T-helper 2 cell treated with Interferon-gamma antibody and Interleukin-4, amounts not matched to agents 5 μg/mL and 100 μg/mL, for 36 hours (primary cell): Measurements from ENCODE around the gene FGD4.
"Not testable (repeated sequence)": the region's sequence is repeated elsewhere in the genome, so short reads cannot be mapped to it uniquely, and the experiment has no call there.

ENCODE experiments used
- DNase-seq: peaks from one replicate; pipeline ENCODE4 v3.0.0; 2021; ENCODE audit warnings: low spot score
- H3K27ac Mint-ChIP-seq: one replicate; pipeline ENCODE4 v1.8.0; 2021; ENCODE audit warnings: mild to moderate bottlenecking, mixed read lengths
- H3K27me3 Mint-ChIP-seq: one replicate; pipeline ENCODE4 v1.8.0; 2021; ENCODE audit warnings: low read depth, mixed read lengths
- H3K36me3 Mint-ChIP-seq: one replicate; pipeline ENCODE4 v1.8.0; 2021; ENCODE audit warnings: low read depth, mixed read lengths
- H3K4me1 Mint-ChIP-seq: one replicate; pipeline ENCODE4 v1.8.0; 2021; ENCODE audit warnings: low read depth, mixed read lengths
- H3K4me3 Mint-ChIP-seq: one replicate; pipeline ENCODE4 v1.8.0; 2022; ENCODE audit warnings: mild to moderate bottlenecking, moderate library complexity, mixed read lengths
- H3K9me3 Mint-ChIP-seq: one replicate; pipeline ENCODE4 v1.8.0; 2021; ENCODE audit warnings: mixed read lengths

Gene FGD4

GRCh38 chr12:32501835-32502333 is 102.5 kb downstream of the FGD4 start:
- Mint-ChIP-seq H3K27me3 (peaks cover 3% of the 10 kb centered on the region), H3K9me3 (no peaks in the 10 kb centered on the region), H3K4me3 (no peak overlapping the region), H3K27ac (no peak overlapping the region), H3K4me1 (peaks cover 14% of the 10 kb centered on the region), H3K36me3 (no peaks in the 10 kb centered on the region)
- no peak for DNase-seq

- Mint-ChIP-seq H3K27ac (no peak overlapping the region), H3K4me1 (peaks cover 11% of the 10 kb centered on the region), H3K9me3 (no peaks in the 10 kb centered on the region), H3K4me3 (no peak overlapping the region), H3K36me3 (no peaks in the 10 kb centered on the region), H3K27me3 (peaks cover 3% of the 10 kb centered on the region)
- DNase-seq: no peak
Observed at GRCh38 chr12:32502693-32503502, 103.5 kb downstream of the FGD4 start.

GRCh38 chr12:32503730-32504129 is 104.4 kb downstream of the FGD4 start:
- Mint-ChIP-seq H3K4me3 (no peak overlapping the region), H3K27me3 (peaks cover 5% of the 10 kb centered on the region), H3K36me3 (no peaks in the 10 kb centered on the region), H3K27ac (no peak overlapping the region), H3K4me1 (peaks cover 7% of the 10 kb centered on the region), H3K9me3 (no peaks in the 10 kb centered on the region)
- DNase-seq: no peak

GRCh38 chr12:32504591-32504990 is 105.2 kb downstream of the FGD4 start:
- Mint-ChIP-seq H3K36me3 (no peaks in the 10 kb centered on the region), H3K4me1 (peaks cover 7% of the 10 kb centered on the region), H3K27ac (no peak overlapping the region), H3K9me3 (no peaks in the 10 kb centered on the region), H3K27me3 (peaks cover 7% of the 10 kb centered on the region), H3K4me3 (no peak overlapping the region)
- no peak for DNase-seq

- H3K36me3 Mint-ChIP-seq: no peaks in the 10 kb centered on the region
- no peaks in the 10 kb centered on the region for H3K9me3 Mint-ChIP-seq
- H3K27me3 Mint-ChIP-seq: peaks cover 9% of the 10 kb centered on the region
- H3K27ac Mint-ChIP-seq: no peak overlapping the region
- H3K4me3 Mint-ChIP-seq: no peak overlapping the region
- H3K4me1 Mint-ChIP-seq: peaks cover 7% of the 10 kb centered on the region
- no peak for DNase-seq
Observed at GRCh38 chr12:32505067-32505945, 105.9 kb downstream of the FGD4 start.

GRCh38 chr12:32507096-32507941 is 108.0 kb downstream of the FGD4 start:
- H3K4me1 Mint-ChIP-seq: not testable (repeated sequence)

GRCh38 chr12:32507942-32508320 is 108.6 kb downstream of the FGD4 start:
- no peak for DNase-seq
- peaks cover 2% of the 10 kb centered on the region for H3K4me1 Mint-ChIP-seq
- H3K27me3 Mint-ChIP-seq: peaks cover 18% of the 10 kb centered on the region
- no peak overlapping the region for H3K4me3 Mint-ChIP-seq
- no peaks in the 10 kb centered on the region for H3K36me3 Mint-ChIP-seq
- no peak overlapping the region for H3K27ac Mint-ChIP-seq
- no peaks in the 10 kb centered on the region for H3K9me3 Mint-ChIP-seq

More at GRCh38 chr12:32507096-32507941, 108.0 kb downstream of the FGD4 start:
- H3K27me3 Mint-ChIP-seq: peaks cover 14% of the 10 kb centered on the region
- DNase-seq, H3K36me3 Mint-ChIP-seq, H3K4me3 Mint-ChIP-seq, H3K9me3 Mint-ChIP-seq, H3K27ac Mint-ChIP-seq: not testable (repeated sequence)

GRCh38 chr12:32508626-32509025 is 109.3 kb downstream of the FGD4 start:
- Mint-ChIP-seq H3K27me3 (peaks cover 24% of the 10 kb centered on the region), H3K9me3 (no peaks in the 10 kb centered on the region), H3K36me3 (no peaks in the 10 kb centered on the region), H3K4me3 (no peak overlapping the region), H3K4me1 (peaks cover 2% of the 10 kb centered on the region), H3K27ac (no peak overlapping the region)
- no peak for DNase-seq

GRCh38 chr12:32509328-32510091 is 110.2 kb downstream of the FGD4 start:
- peaks cover 27% of the 10 kb centered on the region for H3K27me3 Mint-ChIP-seq
- no peak overlapping the region for H3K27ac Mint-ChIP-seq
- no peaks in the 10 kb centered on the region for H3K36me3 Mint-ChIP-seq
- peaks cover 2% of the 10 kb centered on the region for H3K4me1 Mint-ChIP-seq
- DNase-seq: no peak
- H3K4me3 Mint-ChIP-seq: no peak overlapping the region
- no peaks in the 10 kb centered on the region for H3K9me3 Mint-ChIP-seq

GRCh38 chr12:32511976-32512375 is 112.6 kb downstream of the FGD4 start:
- H3K4me1 Mint-ChIP-seq, H3K27ac Mint-ChIP-seq, H3K36me3 Mint-ChIP-seq, H3K9me3 Mint-ChIP-seq, H3K4me3 Mint-ChIP-seq, DNase-seq: not testable (repeated sequence)
- peaks cover 30% of the 10 kb centered on the region for H3K27me3 Mint-ChIP-seq

- Mint-ChIP-seq H3K27ac (no peak overlapping the region), H3K4me1 (no peaks in the 10 kb centered on the region), H3K9me3 (no peaks in the 10 kb centered on the region), H3K36me3 (no peaks in the 10 kb centered on the region), H3K27me3 (peaks cover 30% of the 10 kb centered on the region), H3K4me3 (no peak overlapping the region)
- no peak for DNase-seq
Observed at GRCh38 chr12:32512379-32512778, 113.0 kb downstream of the FGD4 start.

GRCh38 chr12:32512910-32513309 is 113.6 kb downstream of the FGD4 start:
- no peak for DNase-seq
- H3K4me3 Mint-ChIP-seq: no peak overlapping the region
- no peaks in the 10 kb centered on the region for H3K9me3 Mint-ChIP-seq
- peaks cover 29% of the 10 kb centered on the region for H3K27me3 Mint-ChIP-seq
- H3K27ac Mint-ChIP-seq: no peak overlapping the region
- H3K4me1 Mint-ChIP-seq: no peaks in the 10 kb centered on the region
- no peaks in the 10 kb centered on the region for H3K36me3 Mint-ChIP-seq
